Measurements from ENCODE around the gene BCL7B. TPM values are rescaled to one million over a fixed set of nuclear protein-coding genes. Genes with fewer than 3 reads are reported as not detected.

BCL7B gene
- total RNA-seq, 3 donors from 2014 or later = 29.6 to 93.0 (median 40.6) TPM

- no peaks in the 10 kb centered on the region for H3K36me3 ChIP-seq
- intact Hi-C loops (cut with DNase I; ENCODE audit: low total_unique reads) = no loop called here
- DNase-seq (ENCODE audit: low spot score in 2 of 2) = no peak
- no peak overlapping the region for H3K4me3 ChIP-seq
- no peaks in the 10 kb centered on the region for H3K4me1 ChIP-seq
- no peaks in the 10 kb centered on the region for H3K9me3 ChIP-seq
- H3K27ac ChIP-seq = no peak overlapping the region
- peaks cover 0 to 22% of the 10 kb centered on the region in 2 donors for H3K27me3 ChIP-seq
- TF ChIP-seq, protein P1, sequence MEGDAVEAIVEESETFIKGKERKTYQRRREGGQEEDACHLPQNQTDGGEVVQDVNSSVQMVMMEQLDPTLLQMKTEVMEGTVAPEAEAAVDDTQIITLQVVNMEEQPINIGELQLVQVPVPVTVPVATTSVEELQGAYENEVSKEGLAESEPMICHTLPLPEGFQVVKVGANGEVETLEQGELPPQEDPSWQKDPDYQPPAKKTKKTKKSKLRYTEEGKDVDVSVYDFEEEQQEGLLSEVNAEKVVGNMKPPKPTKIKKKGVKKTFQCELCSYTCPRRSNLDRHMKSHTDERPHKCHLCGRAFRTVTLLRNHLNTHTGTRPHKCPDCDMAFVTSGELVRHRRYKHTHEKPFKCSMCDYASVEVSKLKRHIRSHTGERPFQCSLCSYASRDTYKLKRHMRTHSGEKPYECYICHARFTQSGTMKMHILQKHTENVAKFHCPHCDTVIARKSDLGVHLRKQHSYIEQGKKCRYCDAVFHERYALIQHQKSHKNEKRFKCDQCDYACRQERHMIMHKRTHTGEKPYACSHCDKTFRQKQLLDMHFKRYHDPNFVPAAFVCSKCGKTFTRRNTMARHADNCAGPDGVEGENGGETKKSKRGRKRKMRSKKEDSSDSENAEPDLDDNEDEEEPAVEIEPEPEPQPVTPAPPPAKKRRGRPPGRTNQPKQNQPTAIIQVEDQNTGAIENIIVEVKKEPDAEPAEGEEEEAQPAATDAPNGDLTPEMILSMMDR (IDR thresholded peaks at IDR 0.05) = no peak
- TF ChIP-seq POLR2AphosphoS5 (IDR thresholded peaks at IDR 0.05) (no peak), POLR2A (IDR thresholded peaks at IDR 0.05) (no peak)
Observed at GRCh38 chr7:73599151-73599882, 41.8 kb upstream of the BCL7B start.

GRCh38 chr7:73597978-73598782, 40.7 kb upstream of the BCL7B start:
- Histone ChIP-seq H3K27me3 (peaks cover 0 to 18% of the 10 kb centered on the region in 2 donors), H3K4me3 (no peak overlapping the region), H3K4me1 (no peaks in the 10 kb centered on the region), H3K27ac (no peak overlapping the region), H3K9me3 (no peaks in the 10 kb centered on the region), H3K36me3 (no peaks in the 10 kb centered on the region)
- no peak for TF ChIP-seq POLR2A (IDR thresholded peaks at IDR 0.05)
- no peak for TF ChIP-seq POLR2AphosphoS5 (IDR thresholded peaks at IDR 0.05)
- TF ChIP-seq, protein P1 (IDR thresholded peaks at IDR 0.05) = no peak
- intact Hi-C loops (cut with DNase I; ENCODE audit: low total_unique reads) = no loop called here
- no peak for DNase-seq (ENCODE audit: low spot score in 2 of 2)

- Histone ChIP-seq H3K4me1 (no peaks in the 10 kb centered on the region), H3K36me3 (no peaks in the 10 kb centered on the region), H3K27me3 (peaks cover 0 to 11% of the 10 kb centered on the region in 2 donors), H3K27ac (no peak overlapping the region), H3K4me3 (no peak overlapping the region), H3K9me3 (no peaks in the 10 kb centered on the region)
- no peak for DNase-seq (ENCODE audit: low spot score in 2 of 2)
- TF ChIP-seq, protein P1 (IDR thresholded peaks at IDR 0.05) = no peak
- no peak for TF ChIP-seq POLR2AphosphoS5 (IDR thresholded peaks at IDR 0.05)
- no peak for TF ChIP-seq POLR2A (IDR thresholded peaks at IDR 0.05)
- intact Hi-C loops (cut with DNase I; ENCODE audit: low total_unique reads) = no loop called here
Observed at GRCh38 chr7:73596191-73597065, 38.9 kb upstream of the BCL7B start.

GRCh38 chr7:73595358-73595757, 37.9 kb upstream of the BCL7B start:
- Histone ChIP-seq H3K4me1 (no peaks in the 10 kb centered on the region), H3K36me3 (no peaks in the 10 kb centered on the region)
- TF ChIP-seq POLR2A (IDR thresholded peaks at IDR 0.05) = no peak
- TF ChIP-seq POLR2AphosphoS5 (IDR thresholded peaks at IDR 0.05) = no peak
- TF ChIP-seq, protein P1 (IDR thresholded peaks at IDR 0.05) = no peak

More at GRCh38 chr7:73595358-73595757, 37.9 kb upstream of the BCL7B start:
- H3K27me3 ChIP-seq = peaks cover 0 to 11% of the 10 kb centered on the region in 2 donors
- no peak overlapping the region for H3K27ac ChIP-seq
- no peak overlapping the region for H3K4me3 ChIP-seq
- intact Hi-C loops (cut with DNase I; ENCODE audit: low total_unique reads) = no loop called here
- H3K9me3 ChIP-seq = no peaks in the 10 kb centered on the region
- no peak for DNase-seq (ENCODE audit: low spot score in 2 of 2)

Measured in breast epithelium (tissue), 4 donors.